A673 (cell line): ENCODE results near the gene TCP11L2.

ENCODE experiments used
- EZH2 ChIP-seq: fragments of 200-600 bp; sonication (generic); IDR thresholded peaks from 2 replicates; pipeline ENCODE4 v1.6.1; 2017; ENCODE audit warnings: borderline replicate concordance, low read depth, mild to moderate bottlenecking, mixed read lengths, antibody characterized with exemption, low read length; ENCODE audit not compliant: poor library complexity, severe bottlenecking
- TF ChIP-seq, protein P1 (sequence below): fragments of 300-800, 200-600 bp; sonication (generic); conservative IDR thresholded peaks from 2 replicates; pipeline ENCODE4 v1.5.1; 2017; ENCODE audit warnings: low read depth, mild to moderate bottlenecking, antibody characterized with exemption, low read length, moderate library complexity, mixed read lengths

GRCh38 chr12:106292339-106292738 lies 10.2 kb upstream of the TCP11L2 start:
- TF ChIP-seq, protein P1, sequence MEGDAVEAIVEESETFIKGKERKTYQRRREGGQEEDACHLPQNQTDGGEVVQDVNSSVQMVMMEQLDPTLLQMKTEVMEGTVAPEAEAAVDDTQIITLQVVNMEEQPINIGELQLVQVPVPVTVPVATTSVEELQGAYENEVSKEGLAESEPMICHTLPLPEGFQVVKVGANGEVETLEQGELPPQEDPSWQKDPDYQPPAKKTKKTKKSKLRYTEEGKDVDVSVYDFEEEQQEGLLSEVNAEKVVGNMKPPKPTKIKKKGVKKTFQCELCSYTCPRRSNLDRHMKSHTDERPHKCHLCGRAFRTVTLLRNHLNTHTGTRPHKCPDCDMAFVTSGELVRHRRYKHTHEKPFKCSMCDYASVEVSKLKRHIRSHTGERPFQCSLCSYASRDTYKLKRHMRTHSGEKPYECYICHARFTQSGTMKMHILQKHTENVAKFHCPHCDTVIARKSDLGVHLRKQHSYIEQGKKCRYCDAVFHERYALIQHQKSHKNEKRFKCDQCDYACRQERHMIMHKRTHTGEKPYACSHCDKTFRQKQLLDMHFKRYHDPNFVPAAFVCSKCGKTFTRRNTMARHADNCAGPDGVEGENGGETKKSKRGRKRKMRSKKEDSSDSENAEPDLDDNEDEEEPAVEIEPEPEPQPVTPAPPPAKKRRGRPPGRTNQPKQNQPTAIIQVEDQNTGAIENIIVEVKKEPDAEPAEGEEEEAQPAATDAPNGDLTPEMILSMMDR: no peak
- no peak for TF ChIP-seq EZH2
